HepG2 (cell line): Measurements from ENCODE around the gene CFAP99. TPM values are rescaled to one million over a fixed set of nuclear protein-coding genes. Genes with fewer than 3 reads are reported as not detected.

ENCODE experiments used
- ATAC-seq: fragments of 200-7000 bp; cut with Tn5 transposase; 3 replicates; pipeline ENCODE4 v1.9.1; 2020; ENCODE audit warnings: mild to moderate bottlenecking, moderate library complexity
- BruUV-seq: library from RNA; stranded (reverse); fragments of 400-500 nt; replicated peaks from 2 replicates; lab custom pipeline; 2021; lab: Mats Ljungman, UMichigan
- CTCF ChIA-PET: fragments of 300-600 bp; formaldehyde crosslinking; extraction: SDS; loops from one replicate; lab custom pipeline; 2021; ENCODE audit warnings: low total read pairs, inconsistent platforms, low intra/inter-chr PET ratio; lab: Yijun Ruan, JAX
- POLR2A ChIA-PET: fragments of 350-600 bp; sonication (Branson Sonifier 250); formaldehyde crosslinking; loops from one replicate; lab custom pipeline; 2020; ENCODE audit warnings: antibody characterized with exemption, inconsistent platforms; lab: Yijun Ruan, JAX
- DNase-seq: peaks from one replicate; pipeline ENCODE4 v3.0.0-alpha.2; 2015; ENCODE audit warnings: low spot score
- FAIRE-seq: peaks from 3 replicates; lab custom pipeline; 2011; peaks lifted over from hg19 to GRCh38; lab: Jason Lieb, UNC
- H2AFZ ChIP-seq: one replicate; pipeline ENCODE4 v1.6.1; 2011; ENCODE audit warnings: low read length, inconsistent platforms
- H3K27ac ChIP-seq: fragments of 300-600 bp; 3 replicates; pipeline ENCODE4 v1.8.0; 2011; ENCODE audit warnings: mixed run types, mild to moderate bottlenecking, mixed read lengths, low read length, inconsistent platforms; ENCODE audit not compliant: insufficient read depth; ENCODE audit errors: extremely low read length
- H3K27me3 ChIP-seq, 2 experiments: fragments of 200-600 bp in 1 of 2; 2 replicates in 1 of 2; 3 replicates in 1 of 2; pipeline versions ENCODE4 v1.6.0 to v1.8.0; 2011; ENCODE audit warnings: low read length in 2 of 2, mild to moderate bottlenecking in 2 of 2, moderate library complexity in 2 of 2, inconsistent platforms in 1 of 2; ENCODE audit not compliant: insufficient read depth in 2 of 2, control insufficient read depth in 1 of 2
- H3K36me3 ChIP-seq, 2 experiments: fragments of 200-600 bp in 1 of 2; replicated peaks in 1 of 2; 2 replicates in 1 of 2; 3 replicates in 1 of 2; pipeline versions ENCODE4 v1.5.1 to v1.8.0; 2011; ENCODE audit warnings: low read length in 2 of 2, inconsistent platforms in 1 of 2; ENCODE audit not compliant: insufficient read depth in 2 of 2, control insufficient read depth in 1 of 2
- H3K4me1 ChIP-seq: 2 replicates; pipeline ENCODE4 v1.5.1; 2012; ENCODE audit warnings: low read length, inconsistent platforms; ENCODE audit not compliant: insufficient read depth
- H3K4me2 ChIP-seq: 2 replicates; pipeline ENCODE4 v1.6.0; 2011; ENCODE audit warnings: low read depth, low read length, inconsistent platforms
- H3K4me3 ChIP-seq, 3 experiments: fragments of 200-600 bp in 1 of 3; sonication (generic), shearing (Covaris generic) in 1 of 3; replicated peaks in 1 of 3; 2 replicates each; pipeline ENCODE4 v1.5.1; 2011 to 2016; ENCODE audit warnings: low read length in 3 of 3, inconsistent platforms in 2 of 3, low read depth in 2 of 3, mild to moderate bottlenecking in 2 of 3, control low read depth in 1 of 3, mixed read lengths in 1 of 3; ENCODE audit not compliant: insufficient read depth in 1 of 3
- H3K79me2 ChIP-seq: one replicate; pipeline ENCODE4 v1.6.1; 2011; ENCODE audit warnings: low read length, inconsistent platforms; ENCODE audit not compliant: insufficient read depth
- H3K9ac ChIP-seq: 2 replicates; pipeline ENCODE4 v1.6.0; 2011; ENCODE audit warnings: mild to moderate bottlenecking, low read depth, low read length, inconsistent platforms; ENCODE audit not compliant: insufficient read depth
- H3K9me3 ChIP-seq: 2 replicates; pipeline ENCODE4 v1.5.1; 2012; ENCODE audit warnings: mild to moderate bottlenecking, low read length
- H4K20me1 ChIP-seq: 2 replicates; pipeline ENCODE4 v1.6.0; 2011; ENCODE audit warnings: inconsistent platforms, mild to moderate bottlenecking, low read length, moderate library complexity; ENCODE audit not compliant: insufficient read depth
- SNRNP70 ChIP-seq: fragments of 200-400 bp; formaldehyde crosslinking; IDR thresholded peaks from 2 replicates; pipeline ENCODE4 v1.6.1; 2017; ENCODE audit warnings: mild to moderate bottlenecking, low read depth, low read length, moderate library complexity
- UBTF ChIP-seq: sonication (generic); formaldehyde crosslinking; IDR thresholded peaks from 2 replicates; pipeline ENCODE4 v1.4.0; 2020; ENCODE audit warnings: mild to moderate bottlenecking, missing genetic modification reagents
- ZC3H4 ChIP-seq: sonication (generic); formaldehyde crosslinking; IDR thresholded peaks from 2 replicates; pipeline ENCODE4 v1.4.0; 2020; ENCODE audit warnings: missing genetic modification reagents, borderline replicate concordance
- ZNF275 ChIP-seq: sonication (generic); formaldehyde crosslinking; IDR thresholded peaks from 2 replicates; pipeline ENCODE4 v1.8.0; 2022; ENCODE audit warnings: missing genetic modification reagents, mild to moderate bottlenecking, inconsistent platforms, borderline replicate concordance
- ZNF615 ChIP-seq: sonication (generic); formaldehyde crosslinking; IDR thresholded peaks from 2 replicates; pipeline ENCODE4 v1.5.0; 2020; ENCODE audit warnings: mild to moderate bottlenecking, missing genetic modification reagents, borderline replicate concordance
- WGBS: methylation state at CpG from one replicate; pipeline ENCODE4 v1.1.6; 2017; ENCODE audit warnings: low lambda C conversion rate; 5-methylcytosine and 5-hydroxymethylcytosine counted together
- in situ Hi-C: cut with HindIII; loops from 2 replicates; pipeline ENCODE4 v1.10.0; 2017; ENCODE audit warnings: low pct_unique_long_range_greater_than_20kb; ENCODE audit not compliant: extremely low pct_ligation_motif_present
- intact Hi-C: fragments of 100-400 bp; cut with micrococcal nuclease; formaldehyde crosslinking; loops from one replicate; pipeline ENCODE4 v1.10.0; 2022; ENCODE audit not compliant: unreplicated experiment
- polyA plus RNA-seq, 8 experiments: library from polyadenylated mRNA; depleted of rRNA in 3 of 8; stranded (reverse) in 7 of 8; unstranded in 1 of 8; fragments of >200 nt; fragmentation: Illumina TruSeq in 4 of 8; extraction: Trizol in 4 of 8; gene quantifications; 2 replicates each; pipeline versions ENCODE4 v1.2.1 to v1.2.3, GENCODE V29; 2011 to 2016; ENCODE audit warnings: low read depth in 4 of 8, missing spikeins in 1 of 8, mixed read lengths in 1 of 8; ENCODE audit not compliant: insufficient read depth in 1 of 8
- total RNA-seq, 5 experiments: library from RNA; depleted of rRNA; stranded (reverse); fragments of >200 nt; fragmentation: Illumina TruSeq; extraction: Trizol; gene quantifications; 2 replicates each; pipeline ENCODE4 v1.2.3, GENCODE V29; 2016; ENCODE audit warnings: low read depth in 1 of 5
- TF ChIP-seq, protein P1 (sequence below): sonication (generic); formaldehyde crosslinking; IDR thresholded peaks from 2 replicates; pipeline ENCODE4 v1.5.0; 2020; ENCODE audit warnings: mild to moderate bottlenecking, missing genetic modification reagents, moderate library complexity
- TF ChIP-seq, protein P2 (sequence below): sonication (generic); formaldehyde crosslinking; IDR thresholded peaks from 2 replicates; pipeline ENCODE4 v1.4.0; 2020; ENCODE audit warnings: missing genetic modification reagents

The CFAP99 gene
- total and polyA plus RNA-seq, 2 of the 13 experiments (the other 11 are each of a cell fraction or from before 2014, with no cell fraction given) = not detected

GRCh38 chr4:2408976-2409375, 9.8 kb upstream of the CFAP99 start (continued):
- TF ChIP-seq UBTF (CRISPR knock-in tag) (no peak), ZNF275 (CRISPR knock-in tag) (no peak), ZNF615 (CRISPR knock-in tag) (no peak)

GRCh38 chr4:2409381-2409783, 9.4 kb upstream of the CFAP99 start:
- Histone ChIP-seq H4K20me1 (no peaks in the 10 kb centered on the region), H3K4me1 (peaks cover 33% of the 10 kb centered on the region), H3K27me3 (peaks cover 2 to 44% of the 10 kb centered on the region in 2 experiments), H3K4me2 (no peak overlapping the region), H3K79me2 (no peaks in the 10 kb centered on the region), H3K4me3 (no peak overlapping the region), H3K9me3 (no peaks in the 10 kb centered on the region), H3K36me3 (no peaks in the 10 kb centered on the region), H3K27ac (no peak overlapping the region), H3K9ac (no peak overlapping the region), H2AFZ (no peak overlapping the region)
- in situ Hi-C loops (no loop called here), intact Hi-C loops (no loop called here)
- ChIA-PET POLR2A (no interaction called here), CTCF (no interaction called here)
- no peak for TF ChIP-seq ZC3H4
- TF ChIP-seq, protein P1, sequence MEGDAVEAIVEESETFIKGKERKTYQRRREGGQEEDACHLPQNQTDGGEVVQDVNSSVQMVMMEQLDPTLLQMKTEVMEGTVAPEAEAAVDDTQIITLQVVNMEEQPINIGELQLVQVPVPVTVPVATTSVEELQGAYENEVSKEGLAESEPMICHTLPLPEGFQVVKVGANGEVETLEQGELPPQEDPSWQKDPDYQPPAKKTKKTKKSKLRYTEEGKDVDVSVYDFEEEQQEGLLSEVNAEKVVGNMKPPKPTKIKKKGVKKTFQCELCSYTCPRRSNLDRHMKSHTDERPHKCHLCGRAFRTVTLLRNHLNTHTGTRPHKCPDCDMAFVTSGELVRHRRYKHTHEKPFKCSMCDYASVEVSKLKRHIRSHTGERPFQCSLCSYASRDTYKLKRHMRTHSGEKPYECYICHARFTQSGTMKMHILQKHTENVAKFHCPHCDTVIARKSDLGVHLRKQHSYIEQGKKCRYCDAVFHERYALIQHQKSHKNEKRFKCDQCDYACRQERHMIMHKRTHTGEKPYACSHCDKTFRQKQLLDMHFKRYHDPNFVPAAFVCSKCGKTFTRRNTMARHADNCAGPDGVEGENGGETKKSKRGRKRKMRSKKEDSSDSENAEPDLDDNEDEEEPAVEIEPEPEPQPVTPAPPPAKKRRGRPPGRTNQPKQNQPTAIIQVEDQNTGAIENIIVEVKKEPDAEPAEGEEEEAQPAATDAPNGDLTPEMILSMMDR (CRISPR knock-in tag) = no peak
- no peak for TF ChIP-seq SNRNP70
- TF ChIP-seq, protein P2, sequence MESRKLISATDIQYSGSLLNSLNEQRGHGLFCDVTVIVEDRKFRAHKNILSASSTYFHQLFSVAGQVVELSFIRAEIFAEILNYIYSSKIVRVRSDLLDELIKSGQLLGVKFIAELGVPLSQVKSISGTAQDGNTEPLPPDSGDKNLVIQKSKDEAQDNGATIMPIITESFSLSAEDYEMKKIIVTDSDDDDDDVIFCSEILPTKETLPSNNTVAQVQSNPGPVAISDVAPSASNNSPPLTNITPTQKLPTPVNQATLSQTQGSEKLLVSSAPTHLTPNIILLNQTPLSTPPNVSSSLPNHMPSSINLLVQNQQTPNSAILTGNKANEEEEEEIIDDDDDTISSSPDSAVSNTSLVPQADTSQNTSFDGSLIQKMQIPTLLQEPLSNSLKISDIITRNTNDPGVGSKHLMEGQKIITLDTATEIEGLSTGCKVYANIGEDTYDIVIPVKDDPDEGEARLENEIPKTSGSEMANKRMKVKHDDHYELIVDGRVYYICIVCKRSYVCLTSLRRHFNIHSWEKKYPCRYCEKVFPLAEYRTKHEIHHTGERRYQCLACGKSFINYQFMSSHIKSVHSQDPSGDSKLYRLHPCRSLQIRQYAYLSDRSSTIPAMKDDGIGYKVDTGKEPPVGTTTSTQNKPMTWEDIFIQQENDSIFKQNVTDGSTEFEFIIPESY = no peak
- no peak for DNase-seq
- ATAC-seq = no peak
- BruUV-seq = no TSS peak
- 44% methylated on average over 9 of the region's 14 CpGs for WGBS
- no peak for FAIRE-seq
